Right lobe of liver (tissue), 4 donors: ENCODE data around the gene NANS.

ENCODE experiments used
- CTCF ChIP-seq, 4 donors: fragments of 200-600 bp in 3 of 4; fragments of 450-650 bp in 1 of 4; IDR thresholded peaks; one replicate each; pipeline versions ENCODE4 v1.5.1 to v1.8.0; 2016 to 2022; ENCODE audit warnings: antibody characterized with exemption in 4 of 4, mild to moderate bottlenecking in 2 of 4
- POLR2A ChIP-seq: fragments of 450-650 bp; IDR thresholded peaks from one replicate; pipeline ENCODE4 v1.6.1; 2017; ENCODE audit warnings: antibody characterized with exemption, mild to moderate bottlenecking
- donor health status: DM: no; HTN: no; CAD: no.
- donor health status: DM: no; HTN: no; CAD: no.
- donor health status: DM: no; HTN: yes; CAD: no.

GRCh38 chr9:98007251-98007928 lies 49.1 kb upstream of the NANS start:
- TF ChIP-seq CTCF (IDR thresholded peaks at IDR 0.05) (no peak), POLR2A (no peak)
